ENCODE measurements around the gene TGFA.

Gene TGFA

GRCh38 chr2:70557171-70557838 is 3.7 kb upstream of the TGFA start:
- 0 out of 2 replicates have a peak, but pooled peaks cover 8% of the 10 kb centered on the region for H3K4me1 ChIP-seq (ENCODE audit: control insufficient read depth, insufficient read depth, low read length)
- no peak overlapping the region for H3K4me3 ChIP-seq (ENCODE audit: low read depth, low read length)
- peak; percentile 42; the same call in 1 of the 2 replicates for TF ChIP-seq ZBTB17 (tag by site-specific recombination; IDR thresholded peaks at IDR 0.05)
- TF ChIP-seq ZNF561 (tag by site-specific recombination; IDR thresholded peaks at IDR 0.05; ENCODE audit: borderline replicate concordance) = no peak
- TF ChIP-seq SP7 (tag by site-specific recombination; IDR thresholded peaks at IDR 0.05) = 0 out of 2 replicates have a peak, but pooled peaks have one; percentile 22
- TF ChIP-seq ZNF660 (tag by site-specific recombination; IDR thresholded peaks at IDR 0.05) = no peak
- ChIA-PET CTCF (interaction anchor here (0.6 to 1.9 kb wide), 9 partner anchors 45 to 254 kb away, joined by 3 to 9 read pairs (median 4); no protein-coding TSS in a partner anchor), POLR2A (no interaction called here)
- H3K36me3 ChIP-seq (ENCODE audit: control insufficient read depth in 2 of 2, insufficient read depth in 1 of 2, low read length in 2 of 2) = no peaks in the 10 kb centered on the region
- no peak overlapping the region for H3K27ac ChIP-seq (ENCODE audit: extremely low read depth, low read depth, low read length)
- no peaks in the 10 kb centered on the region for H3K9me3 ChIP-seq (ENCODE audit: control insufficient read depth, insufficient read depth, low read depth, low read length)

DNA sequence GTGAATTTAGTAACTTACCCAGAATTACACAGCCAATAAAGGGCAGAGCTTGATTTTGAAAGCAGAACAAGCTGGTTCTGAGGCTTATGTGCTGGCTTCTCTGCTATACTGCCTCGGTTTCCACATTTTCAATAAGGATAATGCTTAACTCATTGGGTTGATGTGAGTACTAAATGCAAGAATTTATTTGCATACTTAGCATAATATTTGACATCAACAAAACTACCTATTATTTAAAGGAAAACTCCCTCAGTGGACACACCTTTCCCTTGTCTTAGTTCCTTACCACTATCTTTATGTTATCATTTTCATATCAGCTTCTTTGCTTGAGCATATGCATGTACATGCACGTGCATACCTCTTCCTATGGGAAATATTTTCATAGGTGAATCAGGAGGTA is 3.0 kb upstream of the TGFA start:
- ChIA-PET CTCF (interaction anchor here (0.6 to 1.9 kb wide), 4 partner anchors 45 to 253 kb away, joined by 3 to 8 read pairs (median 3); no protein-coding TSS in a partner anchor), POLR2A (interaction anchor here (0.7 kb wide), 1 partner anchor 1181 kb away, joined by 6 read pairs; no protein-coding TSS in a partner anchor)
- Histone ChIP-seq H3K36me3 (ENCODE audit: control insufficient read depth in 2 of 2, insufficient read depth in 1 of 2, low read length in 2 of 2) (no peaks in the 10 kb centered on the region), H3K9me3 (ENCODE audit: control insufficient read depth, insufficient read depth, low read depth, low read length) (no peaks in the 10 kb centered on the region), H3K27ac (ENCODE audit: extremely low read depth, low read depth, low read length) (no peak overlapping the region), H3K4me1 (ENCODE audit: control insufficient read depth, insufficient read depth, low read length) (0 out of 2 replicates have a peak, but pooled peaks cover 9% of the 10 kb centered on the region), H3K4me3 (ENCODE audit: low read depth, low read length) (no peak overlapping the region)
- TF ChIP-seq ZSCAN4 (tag by site-specific recombination; IDR thresholded peaks at IDR 0.05) (no peak), ZNF585B (tag by site-specific recombination; IDR thresholded peaks at IDR 0.05) (no peak), GLI2 (tag by site-specific recombination; IDR thresholded peaks at IDR 0.05; ENCODE audit: borderline replicate concordance, low read depth) (no peak), ZNF561 (tag by site-specific recombination; IDR thresholded peaks at IDR 0.05; ENCODE audit: borderline replicate concordance) (no peak), ZNF624 (tag by site-specific recombination; IDR thresholded peaks at IDR 0.05) (no peak)

GRCh38 chr2:70554338-70554892 is 789 bp upstream of the TGFA start:
- Histone ChIP-seq H3K27ac (ENCODE audit: extremely low read depth, low read depth, low read length) (no peak overlapping the region; the same call in 1 of the 2 replicates), H3K9me3 (ENCODE audit: control insufficient read depth, insufficient read depth, low read depth, low read length) (no peaks in the 10 kb centered on the region), H3K36me3 (ENCODE audit: control insufficient read depth in 2 of 2, insufficient read depth in 1 of 2, low read length in 2 of 2) (no peaks in the 10 kb centered on the region), H3K4me3 (ENCODE audit: low read depth, low read length) (peak overlapping the region; percentile 55), H3K4me1 (ENCODE audit: control insufficient read depth, insufficient read depth, low read length) (0 out of 2 replicates have a peak, but pooled peaks cover 9% of the 10 kb centered on the region)
- ChIA-PET CTCF (interaction anchor here (0.6 to 2.5 kb wide), 4 partner anchors 19 to 204 kb away, joined by 3 to 6 read pairs (median 4); no protein-coding TSS in a partner anchor), POLR2A (no interaction called here)
- no peak for TF ChIP-seq SP3 (tag by site-specific recombination; IDR thresholded peaks at IDR 0.05)
- no peak for TF ChIP-seq ZNF426 (tag by site-specific recombination; IDR thresholded peaks at IDR 0.05)
- TF ChIP-seq ZEB2 (tag by site-specific recombination; IDR thresholded peaks at IDR 0.05) = peak; percentile 14; the same call in 1 of the 2 replicates
- peak; percentile 58; the same call in 1 of the 2 replicates for TF ChIP-seq ZNF266 (tag by site-specific recombination; IDR thresholded peaks at IDR 0.05; ENCODE audit: low read depth)
- TF ChIP-seq ZBTB17 (tag by site-specific recombination; IDR thresholded peaks at IDR 0.05) = peak; percentile 92
- TF ChIP-seq ZFP41 (tag by site-specific recombination; IDR thresholded peaks at IDR 0.05; ENCODE audit: borderline replicate concordance) = no peak
- TF ChIP-seq ZNF184 (tag by site-specific recombination; IDR thresholded peaks at IDR 0.05) = no peak
- peak; percentile 43; the same call in 1 of the 2 replicates for TF ChIP-seq CTCF (tag by site-specific recombination; IDR thresholded peaks at IDR 0.05)
- TF ChIP-seq, protein P1, sequence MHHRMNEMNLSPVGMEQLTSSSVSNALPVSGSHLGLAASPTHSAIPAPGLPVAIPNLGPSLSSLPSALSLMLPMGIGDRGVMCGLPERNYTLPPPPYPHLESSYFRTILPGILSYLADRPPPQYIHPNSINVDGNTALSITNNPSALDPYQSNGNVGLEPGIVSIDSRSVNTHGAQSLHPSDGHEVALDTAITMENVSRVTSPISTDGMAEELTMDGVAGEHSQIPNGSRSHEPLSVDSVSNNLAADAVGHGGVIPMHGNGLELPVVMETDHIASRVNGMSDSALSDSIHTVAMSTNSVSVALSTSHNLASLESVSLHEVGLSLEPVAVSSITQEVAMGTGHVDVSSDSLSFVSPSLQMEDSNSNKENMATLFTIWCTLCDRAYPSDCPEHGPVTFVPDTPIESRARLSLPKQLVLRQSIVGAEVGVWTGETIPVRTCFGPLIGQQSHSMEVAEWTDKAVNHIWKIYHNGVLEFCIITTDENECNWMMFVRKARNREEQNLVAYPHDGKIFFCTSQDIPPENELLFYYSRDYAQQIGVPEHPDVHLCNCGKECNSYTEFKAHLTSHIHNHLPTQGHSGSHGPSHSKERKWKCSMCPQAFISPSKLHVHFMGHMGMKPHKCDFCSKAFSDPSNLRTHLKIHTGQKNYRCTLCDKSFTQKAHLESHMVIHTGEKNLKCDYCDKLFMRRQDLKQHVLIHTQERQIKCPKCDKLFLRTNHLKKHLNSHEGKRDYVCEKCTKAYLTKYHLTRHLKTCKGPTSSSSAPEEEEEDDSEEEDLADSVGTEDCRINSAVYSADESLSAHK (tag by site-specific recombination; IDR thresholded peaks at IDR 0.05) = no peak
- TF ChIP-seq ZNF549 (tag by site-specific recombination; IDR thresholded peaks at IDR 0.05) = no peak
- no peak for TF ChIP-seq ZBTB21 (tag by site-specific recombination; IDR thresholded peaks at IDR 0.05)
- no peak for TF ChIP-seq ZBTB20 (tag by site-specific recombination; IDR thresholded peaks at IDR 0.05)
- TF ChIP-seq GFI1B (tag by site-specific recombination; IDR thresholded peaks at IDR 0.05) = no peak
- no peak for TF ChIP-seq RBAK (tag by site-specific recombination; IDR thresholded peaks at IDR 0.05)
- TF ChIP-seq, protein P2, sequence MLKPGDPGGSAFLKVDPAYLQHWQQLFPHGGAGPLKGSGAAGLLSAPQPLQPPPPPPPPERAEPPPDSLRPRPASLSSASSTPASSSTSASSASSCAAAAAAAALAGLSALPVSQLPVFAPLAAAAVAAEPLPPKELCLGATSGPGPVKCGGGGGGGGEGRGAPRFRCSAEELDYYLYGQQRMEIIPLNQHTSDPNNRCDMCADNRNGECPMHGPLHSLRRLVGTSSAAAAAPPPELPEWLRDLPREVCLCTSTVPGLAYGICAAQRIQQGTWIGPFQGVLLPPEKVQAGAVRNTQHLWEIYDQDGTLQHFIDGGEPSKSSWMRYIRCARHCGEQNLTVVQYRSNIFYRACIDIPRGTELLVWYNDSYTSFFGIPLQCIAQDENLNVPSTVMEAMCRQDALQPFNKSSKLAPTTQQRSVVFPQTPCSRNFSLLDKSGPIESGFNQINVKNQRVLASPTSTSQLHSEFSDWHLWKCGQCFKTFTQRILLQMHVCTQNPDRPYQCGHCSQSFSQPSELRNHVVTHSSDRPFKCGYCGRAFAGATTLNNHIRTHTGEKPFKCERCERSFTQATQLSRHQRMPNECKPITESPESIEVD (tag by site-specific recombination; IDR thresholded peaks at IDR 0.05) = no peak
- TF ChIP-seq ZNF670 (tag by site-specific recombination; IDR thresholded peaks at IDR 0.05; ENCODE audit: low read depth) = no peak

Measured in HEK293 (cell line).